ENCODE measurements around the gene GLCCI1.

The GLCCI1 gene

DNA sequence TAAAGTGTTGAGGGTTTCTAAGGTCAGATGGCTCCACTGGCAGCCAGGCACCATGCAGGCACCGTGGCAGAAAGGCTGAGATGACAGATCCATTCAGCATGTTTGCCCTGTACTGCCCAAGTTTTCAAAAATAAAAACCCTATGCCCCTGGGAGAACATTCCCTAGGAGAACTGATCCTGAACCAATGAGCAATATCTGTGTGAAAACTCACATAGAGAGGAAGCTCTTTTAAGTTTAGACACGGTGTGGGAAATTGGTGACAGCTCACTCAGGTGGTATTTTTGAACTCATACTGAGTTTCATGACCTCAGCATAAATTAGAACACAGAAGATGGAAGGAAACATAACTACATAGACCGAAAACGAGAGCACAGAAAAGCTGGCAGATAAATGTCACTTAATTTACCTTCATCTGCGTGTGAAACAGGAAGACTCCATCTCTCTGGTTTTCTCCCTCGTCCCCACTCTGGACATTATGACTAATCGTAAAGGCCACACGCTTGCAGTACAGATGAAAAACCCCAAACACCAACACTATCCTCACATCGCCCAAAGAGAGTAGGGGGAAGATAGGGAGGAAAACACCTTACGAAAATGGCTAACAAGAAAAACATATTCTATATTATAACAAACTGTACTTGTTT lies 165.6 kb downstream of the GLCCI1 start:
- DNase-seq: no peak

DNA sequence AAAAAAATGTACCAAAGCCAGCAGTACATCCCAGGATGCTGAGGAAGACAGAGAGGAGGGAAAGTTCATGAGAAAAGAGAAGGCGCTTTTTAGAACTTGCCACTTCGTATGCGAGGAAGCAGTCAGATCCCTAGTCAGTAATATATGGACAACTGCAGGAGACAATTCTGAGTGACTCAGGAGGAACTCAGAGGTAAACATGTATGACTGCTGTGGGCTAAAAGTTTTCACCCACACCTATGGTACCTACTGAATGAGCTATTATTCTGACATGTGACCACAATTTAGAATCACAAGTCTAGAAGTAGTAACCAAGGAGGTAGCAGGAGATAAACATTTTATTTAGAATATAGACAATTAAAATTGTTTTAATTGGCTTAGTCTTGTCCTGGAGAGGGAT lies 166.8 kb downstream of the GLCCI1 start:
- no peak for DNase-seq

GRCh38 chr7:8136051-8136730 lies 167.6 kb downstream of the GLCCI1 start:
- no peak for DNase-seq
